Caco-2 (cell line): ENCODE results near the gene OR2T3. TPM values are rescaled to one million over a fixed set of nuclear protein-coding genes. Genes with fewer than 3 reads are reported as not detected.
"Not testable (repeated sequence)": the region's sequence is repeated elsewhere in the genome, so short reads cannot be mapped to it uniquely, and the experiment has no call there.

Experiments
- BruUV-seq: library from RNA; stranded (reverse); fragments of 400-500 nt; replicated peaks from 2 replicates; lab custom pipeline; 2021; lab: Mats Ljungman, UMichigan
- CTCF ChIA-PET: fragments of 300-600 bp; sonication (Branson Sonifier 250); formaldehyde crosslinking; loops from one replicate; lab custom pipeline; 2022; ENCODE audit warnings: antibody characterized with exemption; lab: Charles Lee
- POLR2A ChIA-PET: fragments of 300-600 bp; sonication (Branson Sonifier 250); formaldehyde crosslinking; loops from one replicate; lab custom pipeline; 2022; ENCODE audit warnings: antibody characterized with exemption; lab: Charles Lee
- DNase-seq, 2 experiments: peaks; one replicate each; pipeline versions ENCODE4 v3.0.0 to v3.0.0-alpha.2; 2020 to 2022
- H3K27me3 ChIP-seq: replicated peaks from 2 replicates; pipeline ENCODE4 v1.6.0; 2011; ENCODE audit warnings: low read length; ENCODE audit not compliant: control insufficient read depth, insufficient read depth
- H3K36me3 ChIP-seq: 2 replicates; pipeline ENCODE4 v1.5.1; 2011; ENCODE audit warnings: low read length; ENCODE audit not compliant: control insufficient read depth, insufficient read depth
- H3K4me1 ChIP-seq: fragments of 250-450 bp; sonication (Bioruptor Pico); 2 replicates; pipeline ENCODE4 v1.5.1; 2020; ENCODE audit warnings: mild to moderate bottlenecking
- H3K4me3 ChIP-seq: 2 replicates; pipeline ENCODE4 v1.5.1; 2011; ENCODE audit warnings: low read depth, mild to moderate bottlenecking, control low read depth, low read length
- H3K9me3 ChIP-seq: fragments of 250-450 bp; sonication (Bioruptor Pico); 2 replicates; pipeline ENCODE4 v1.5.1; 2020; ENCODE audit warnings: mild to moderate bottlenecking, moderate library complexity
- H3K27ac Mint-ChIP-seq: one replicate; pipeline ENCODE4 v1.8.0; 2022; ENCODE audit warnings: mixed read lengths; ENCODE audit not compliant: unreplicated experiment
- H3K27me3 Mint-ChIP-seq: one replicate; pipeline ENCODE4 v1.8.0; 2022; ENCODE audit warnings: mixed read lengths; ENCODE audit not compliant: insufficient read depth, unreplicated experiment
- H3K36me3 Mint-ChIP-seq: one replicate; pipeline ENCODE4 v1.8.0; 2022; ENCODE audit warnings: mild to moderate bottlenecking, mixed read lengths; ENCODE audit not compliant: insufficient read depth, unreplicated experiment
- H3K4me1 Mint-ChIP-seq: one replicate; pipeline ENCODE4 v1.8.0; 2022; ENCODE audit warnings: low read depth, mixed read lengths; ENCODE audit not compliant: unreplicated experiment
- H3K4me3 Mint-ChIP-seq: one replicate; pipeline ENCODE4 v1.8.0; 2022; ENCODE audit warnings: mild to moderate bottlenecking, moderate library complexity, mixed read lengths; ENCODE audit not compliant: unreplicated experiment
- H3K9me3 Mint-ChIP-seq: one replicate; pipeline ENCODE4 v1.8.0; 2022; ENCODE audit warnings: mixed read lengths; ENCODE audit not compliant: unreplicated experiment
- intact Hi-C: fragments of 100-400 bp; cut with micrococcal nuclease; formaldehyde crosslinking; loops from one replicate; pipeline ENCODE4 v1.10.0; 2022; ENCODE audit not compliant: unreplicated experiment
- total RNA-seq: library from RNA; stranded (reverse); gene quantifications from 2 replicates; pipeline ENCODE4 v1.2.3, GENCODE V29; 2022

The OR2T3 gene
- total RNA-seq, 1 experiment from 2014 or later = not detected

GRCh38 chr1:248434913-248435312 lies 38.2 kb upstream of the OR2T3 start:
- intact Hi-C loops, DNase-seq, CTCF ChIA-PET: not testable (repeated sequence)

GRCh38 chr1:248436303-248436702 lies 36.8 kb upstream of the OR2T3 start:
- CTCF ChIA-PET, H3K36me3 ChIP-seq, H3K9me3 ChIP-seq, DNase-seq, H3K27me3 ChIP-seq, H3K9me3 Mint-ChIP-seq, H3K4me3 ChIP-seq, H3K27me3 Mint-ChIP-seq, intact Hi-C loops, H3K27ac Mint-ChIP-seq, BruUV-seq, H3K36me3 Mint-ChIP-seq, H3K4me1 ChIP-seq, H3K4me1 Mint-ChIP-seq, H3K4me3 Mint-ChIP-seq, POLR2A ChIA-PET: not testable (repeated sequence)

More at GRCh38 chr1:248434913-248435312, 38.2 kb upstream of the OR2T3 start:
- H3K4me3 Mint-ChIP-seq, H3K36me3 Mint-ChIP-seq, H3K27me3 Mint-ChIP-seq, H3K9me3 Mint-ChIP-seq, H3K27me3 ChIP-seq, H3K4me3 ChIP-seq, H3K36me3 ChIP-seq, H3K4me1 ChIP-seq, POLR2A ChIA-PET, H3K9me3 ChIP-seq, H3K27ac Mint-ChIP-seq, H3K4me1 Mint-ChIP-seq, BruUV-seq: not testable (repeated sequence)

GRCh38 chr1:248438668-248439067 lies 34.5 kb upstream of the OR2T3 start:
- H3K4me3 ChIP-seq, H3K36me3 ChIP-seq, intact Hi-C loops, H3K4me1 Mint-ChIP-seq, H3K9me3 Mint-ChIP-seq, H3K27ac Mint-ChIP-seq, H3K4me1 ChIP-seq, DNase-seq, H3K27me3 ChIP-seq, H3K27me3 Mint-ChIP-seq, POLR2A ChIA-PET, BruUV-seq, H3K36me3 Mint-ChIP-seq, H3K4me3 Mint-ChIP-seq, CTCF ChIA-PET, H3K9me3 ChIP-seq: not testable (repeated sequence)

GRCh38 chr1:248439283-248439682 lies 33.9 kb upstream of the OR2T3 start:
- H3K27me3 ChIP-seq, H3K36me3 Mint-ChIP-seq, H3K36me3 ChIP-seq, H3K9me3 Mint-ChIP-seq, H3K27ac Mint-ChIP-seq, BruUV-seq, H3K4me3 ChIP-seq, H3K4me3 Mint-ChIP-seq, CTCF ChIA-PET, POLR2A ChIA-PET, DNase-seq, H3K4me1 Mint-ChIP-seq, H3K4me1 ChIP-seq, H3K9me3 ChIP-seq, intact Hi-C loops, H3K27me3 Mint-ChIP-seq: not testable (repeated sequence)

GRCh38 chr1:248442500-248443277 lies 30.5 kb upstream of the OR2T3 start:
- CTCF ChIA-PET, POLR2A ChIA-PET, H3K27me3 Mint-ChIP-seq, H3K9me3 Mint-ChIP-seq, H3K4me1 ChIP-seq, H3K36me3 Mint-ChIP-seq, H3K4me1 Mint-ChIP-seq, H3K4me3 Mint-ChIP-seq, H3K27me3 ChIP-seq, intact Hi-C loops, H3K9me3 ChIP-seq, H3K36me3 ChIP-seq, DNase-seq, H3K4me3 ChIP-seq, BruUV-seq, H3K27ac Mint-ChIP-seq: not testable (repeated sequence)

GRCh38 chr1:248444603-248445002 lies 28.5 kb upstream of the OR2T3 start:
- H3K9me3 Mint-ChIP-seq, H3K4me3 Mint-ChIP-seq, intact Hi-C loops, H3K4me1 ChIP-seq, H3K4me3 ChIP-seq, BruUV-seq, CTCF ChIA-PET, H3K27ac Mint-ChIP-seq, H3K27me3 Mint-ChIP-seq, POLR2A ChIA-PET, H3K27me3 ChIP-seq, H3K4me1 Mint-ChIP-seq, H3K36me3 Mint-ChIP-seq, H3K36me3 ChIP-seq, DNase-seq, H3K9me3 ChIP-seq: not testable (repeated sequence)

- CTCF ChIA-PET, H3K9me3 Mint-ChIP-seq, H3K4me3 ChIP-seq, H3K36me3 Mint-ChIP-seq, H3K4me1 Mint-ChIP-seq, intact Hi-C loops, BruUV-seq, H3K27me3 Mint-ChIP-seq, H3K27me3 ChIP-seq, DNase-seq, H3K4me1 ChIP-seq, POLR2A ChIA-PET, H3K27ac Mint-ChIP-seq, H3K4me3 Mint-ChIP-seq, H3K9me3 ChIP-seq, H3K36me3 ChIP-seq: not testable (repeated sequence)
Measured at GRCh38 chr1:248445399-248445798, 27.8 kb upstream of the OR2T3 start, which contains the start of gene OR2T2. TSS of gene OR2T2 (plus strand) at chr1:248445637. CDS start at chr1:248452798, 7,161 bp downstream.
